22Rv1 (cell line): ENCODE results near the gene EEF1AKMT3.

Source experiments
- CTCF ChIP-seq: fragments of 450-650 bp; IDR thresholded peaks from 2 replicates; pipeline ENCODE4 v1.5.1; 2017; ENCODE audit warnings: mild to moderate bottlenecking
- ZFX ChIP-seq: fragments of 450-650 bp; IDR thresholded peaks from 2 replicates; pipeline ENCODE4 v1.6.1; 2017; ENCODE audit warnings: antibody characterized with exemption, borderline replicate concordance

DNA sequence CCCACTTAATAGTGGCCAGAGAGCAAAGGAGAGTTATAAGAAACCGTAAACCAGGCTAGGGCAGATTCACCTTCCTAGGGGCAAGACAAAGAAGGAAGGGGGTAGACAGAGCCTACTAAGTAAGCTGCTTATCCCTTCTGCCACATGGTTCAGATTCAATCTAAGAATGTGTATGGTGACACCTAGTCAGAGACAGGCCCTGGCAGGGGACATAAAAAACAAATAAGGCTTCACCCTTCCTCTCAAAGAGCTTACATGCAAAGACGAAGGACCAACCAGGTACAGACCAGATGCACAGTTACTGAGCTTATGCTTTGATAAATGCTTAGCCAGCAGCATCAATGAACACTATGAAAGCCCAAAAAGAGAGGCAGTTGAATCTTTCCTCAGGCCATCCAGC lies 10.0 kb upstream of the EEF1AKMT3 start:
- TF ChIP-seq CTCF (no peak), ZFX (no peak)
